ENCODE data around the gene APLP2.

GRCh38 chr11:130124096-130124495 is 54.4 kb downstream of the APLP2 start:
- TF ChIP-seq, protein P1, sequence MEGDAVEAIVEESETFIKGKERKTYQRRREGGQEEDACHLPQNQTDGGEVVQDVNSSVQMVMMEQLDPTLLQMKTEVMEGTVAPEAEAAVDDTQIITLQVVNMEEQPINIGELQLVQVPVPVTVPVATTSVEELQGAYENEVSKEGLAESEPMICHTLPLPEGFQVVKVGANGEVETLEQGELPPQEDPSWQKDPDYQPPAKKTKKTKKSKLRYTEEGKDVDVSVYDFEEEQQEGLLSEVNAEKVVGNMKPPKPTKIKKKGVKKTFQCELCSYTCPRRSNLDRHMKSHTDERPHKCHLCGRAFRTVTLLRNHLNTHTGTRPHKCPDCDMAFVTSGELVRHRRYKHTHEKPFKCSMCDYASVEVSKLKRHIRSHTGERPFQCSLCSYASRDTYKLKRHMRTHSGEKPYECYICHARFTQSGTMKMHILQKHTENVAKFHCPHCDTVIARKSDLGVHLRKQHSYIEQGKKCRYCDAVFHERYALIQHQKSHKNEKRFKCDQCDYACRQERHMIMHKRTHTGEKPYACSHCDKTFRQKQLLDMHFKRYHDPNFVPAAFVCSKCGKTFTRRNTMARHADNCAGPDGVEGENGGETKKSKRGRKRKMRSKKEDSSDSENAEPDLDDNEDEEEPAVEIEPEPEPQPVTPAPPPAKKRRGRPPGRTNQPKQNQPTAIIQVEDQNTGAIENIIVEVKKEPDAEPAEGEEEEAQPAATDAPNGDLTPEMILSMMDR (IDR thresholded peaks at IDR 0.05 in 8 of 11, conservative IDR thresholded peaks at IDR 0.05 in 3 of 11): peak in 1 of 11 experiments; percentile 18
- TF ChIP-seq POLR2A (IDR thresholded peaks at IDR 0.05): no peak
